Kidney (tissue), 14 donors: Measurements from ENCODE around the gene ADAMTS12. TPM values are rescaled to one million over a fixed set of nuclear protein-coding genes. Genes with fewer than 3 reads are reported as not detected.

Source experiments
- DNase-seq, 5 donors: peaks; one replicate each; pipeline ENCODE4 v3.0.0-alpha.2; 2013 to 2020
- FAIRE-seq: peaks from 2 replicates; lab custom pipeline; 2012; peaks lifted over from hg19 to GRCh38; lab: Jason Lieb, UNC
- H3K27ac ChIP-seq, 2 donors: one replicate each; pipeline ENCODE4 v1.7.0; 2013; ENCODE audit warnings: low read depth in 2 of 2, low read length in 2 of 2, inconsistent platforms in 1 of 2
- H3K27me3 ChIP-seq: one replicate; pipeline ENCODE4 v1.7.1; 2013; ENCODE audit warnings: low read length, inconsistent platforms; ENCODE audit not compliant: control insufficient read depth, insufficient read depth
- H3K36me3 ChIP-seq, 3 donors: one replicate each; pipeline versions ENCODE4 v1.7.0 to v1.7.1; 2013; ENCODE audit warnings: low read length in 3 of 3, control low read depth in 1 of 3, inconsistent platforms in 1 of 3; ENCODE audit not compliant: insufficient read depth in 3 of 3, control insufficient read depth in 2 of 3
- H3K4me1 ChIP-seq, 3 donors: one replicate each; pipeline versions ENCODE4 v1.7.0 to v1.7.1; 2013; ENCODE audit warnings: low read length in 3 of 3, inconsistent platforms in 1 of 3, low read depth in 1 of 3; ENCODE audit not compliant: control insufficient read depth in 2 of 3, insufficient read depth in 2 of 3
- H3K4me3 ChIP-seq, 3 donors: one replicate each; pipeline versions ENCODE4 v1.7.0 to v1.8.1; 2013; ENCODE audit warnings: low read length in 3 of 3, control low read depth in 1 of 3, inconsistent platforms in 1 of 3
- H3K9ac ChIP-seq, 3 donors: one replicate each; pipeline versions ENCODE4 v1.7.0 to v1.7.1; 2013; ENCODE audit warnings: low read length in 3 of 3, control low read depth in 1 of 3, inconsistent platforms in 1 of 3
- H3K9me3 ChIP-seq, 3 donors: one replicate each; pipeline versions ENCODE4 v1.7.0 to v1.7.1; 2013; ENCODE audit warnings: low read length in 3 of 3, control low read depth in 1 of 3, inconsistent platforms in 1 of 3; ENCODE audit not compliant: control insufficient read depth in 2 of 3, insufficient read depth in 1 of 3
- CTCF ChIP-seq: IDR thresholded peaks from 3 replicates; pipeline ENCODE4 v1.5.1; 2012; ENCODE audit warnings: mild to moderate bottlenecking, moderate library complexity, borderline replicate concordance; ENCODE audit not compliant: insufficient read depth; ENCODE audit errors: extremely low read depth
- intact Hi-C: fragments of 100-400 bp; cut with DNase I; formaldehyde crosslinking; loops from one replicate; pipeline ENCODE4 v1.11.1; 2022
- polyA plus RNA-seq: library from polyadenylated mRNA; stranded (reverse); fragments of 350-450 nt; fragmentation: Illumina TruSeq; extraction: RNeasy Lipid Tissue Mini Kit (QIAGEN cat#74804); gene quantifications from one replicate; pipeline ENCODE4 v1.2.3, GENCODE V29; 2014; ENCODE audit warnings: low read depth, low replicate concordance; ENCODE audit not compliant: insufficient read depth
- total RNA-seq: library from RNA; stranded (reverse); fragmentation: NEBNext Ultra II Directional; extraction: Animal tissue kit (Norgen Biotek cat#: 25700); gene quantifications from one replicate; pipeline ENCODE4 v1.2.1, GENCODE V29; 2021
- donor health status: control.
- donor health status: control.
- donor health status: control.
- donor health status: control.
- donor health status: control.
- donor health status: DM: yes; HTN: yes; CAD: no.
- donor health status: Normal renal cell carcinoma (clear cell type).

The ADAMTS12 gene
- total and polyA plus RNA-seq, 2 donors from 2014 or later, result 0.75 to 2.0 TPM

- intact Hi-C loops, result no loop called here
- Histone ChIP-seq H3K9me3 (no peaks in the 10 kb centered on the region), H3K36me3 (no peaks in the 10 kb centered on the region), H3K9ac (no peak overlapping the region), H3K4me1 (no peaks in the 10 kb centered on the region), H3K27me3 (no peaks in the 10 kb centered on the region), H3K27ac (no peak overlapping the region), H3K4me3 (no peak overlapping the region)
- no peak for FAIRE-seq
- no peak for TF ChIP-seq CTCF
- no peak for DNase-seq
Measured at GRCh38 chr5:33637011-33637410, 254.8 kb downstream of the ADAMTS12 start.

- TF ChIP-seq CTCF, result no peak
- no peak overlapping the region for H3K9ac ChIP-seq
- FAIRE-seq (no peak), DNase-seq (no peak)
- no peak overlapping the region for H3K27ac ChIP-seq
- no peak overlapping the region for H3K4me3 ChIP-seq
- H3K4me1 ChIP-seq, result no peaks in the 10 kb centered on the region
- intact Hi-C loops, result no loop called here
- H3K9me3 ChIP-seq, result no peaks in the 10 kb centered on the region
- H3K36me3 ChIP-seq, result no peaks in the 10 kb centered on the region
- no peaks in the 10 kb centered on the region for H3K27me3 ChIP-seq
Measured at GRCh38 chr5:33635582-33635981, 256.2 kb downstream of the ADAMTS12 start.

GRCh38 chr5:33633699-33634098 lies 258.1 kb downstream of the ADAMTS12 start:
- no peaks in the 10 kb centered on the region for H3K9me3 ChIP-seq
- no peaks in the 10 kb centered on the region for H3K27me3 ChIP-seq
- H3K36me3 ChIP-seq, result no peaks in the 10 kb centered on the region
- no peak overlapping the region for H3K4me3 ChIP-seq
- FAIRE-seq (no peak), DNase-seq (no peak)
- H3K9ac ChIP-seq, result no peak overlapping the region
- H3K4me1 ChIP-seq, result no peaks in the 10 kb centered on the region
- intact Hi-C loops, result no loop called here
- no peak for TF ChIP-seq CTCF
- no peak overlapping the region for H3K27ac ChIP-seq

DNA sequence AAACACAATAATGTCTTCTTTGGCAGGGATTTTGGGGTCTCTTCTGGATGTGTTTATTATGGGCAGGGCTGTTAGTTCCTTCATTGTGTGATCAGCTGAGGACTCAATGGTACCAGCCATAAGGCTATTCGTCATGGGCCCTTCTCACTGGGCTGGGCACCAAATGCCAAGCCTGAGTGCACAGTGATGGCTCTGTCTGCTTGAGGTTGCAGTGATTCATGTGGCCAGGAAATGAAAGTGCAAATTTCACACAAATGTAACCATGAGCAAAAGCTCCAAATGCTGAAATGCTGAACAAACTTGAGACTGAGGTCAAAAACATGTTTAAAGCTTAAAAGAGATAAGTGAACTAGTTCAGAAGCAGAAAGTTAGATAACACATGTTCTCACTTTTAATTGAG lies 260.0 kb downstream of the ADAMTS12 start:
- H3K4me3 ChIP-seq, result no peak overlapping the region

More for the DNA sequence above, 260.0 kb downstream of the ADAMTS12 start:
- H3K27ac ChIP-seq, result no peak overlapping the region
- FAIRE-seq (no peak), DNase-seq (no peak)
- intact Hi-C loops, result no loop called here
- H3K36me3 ChIP-seq, result no peaks in the 10 kb centered on the region
- TF ChIP-seq CTCF, result no peak
- H3K9ac ChIP-seq, result no peak overlapping the region
- no peaks in the 10 kb centered on the region for H3K27me3 ChIP-seq
- H3K4me1 ChIP-seq, result no peaks in the 10 kb centered on the region
- H3K9me3 ChIP-seq, result no peaks in the 10 kb centered on the region
